Activated CD8-positive, alpha-beta memory T cell treated with anti-CD3 and anti-CD28 coated beads, Interleukin-2, amount 50 U/mL, for 48 hours (primary cell): ENCODE measurements around the gene EFHD1.
"Not testable (repeated sequence)": the region's sequence is repeated elsewhere in the genome, so short reads cannot be mapped to it uniquely, and the experiment has no call there.

Source experiments
- DNase-seq: peaks from one replicate; pipeline ENCODE4 v3.0.0-alpha.2; 2020

EFHD1 gene

DNA sequence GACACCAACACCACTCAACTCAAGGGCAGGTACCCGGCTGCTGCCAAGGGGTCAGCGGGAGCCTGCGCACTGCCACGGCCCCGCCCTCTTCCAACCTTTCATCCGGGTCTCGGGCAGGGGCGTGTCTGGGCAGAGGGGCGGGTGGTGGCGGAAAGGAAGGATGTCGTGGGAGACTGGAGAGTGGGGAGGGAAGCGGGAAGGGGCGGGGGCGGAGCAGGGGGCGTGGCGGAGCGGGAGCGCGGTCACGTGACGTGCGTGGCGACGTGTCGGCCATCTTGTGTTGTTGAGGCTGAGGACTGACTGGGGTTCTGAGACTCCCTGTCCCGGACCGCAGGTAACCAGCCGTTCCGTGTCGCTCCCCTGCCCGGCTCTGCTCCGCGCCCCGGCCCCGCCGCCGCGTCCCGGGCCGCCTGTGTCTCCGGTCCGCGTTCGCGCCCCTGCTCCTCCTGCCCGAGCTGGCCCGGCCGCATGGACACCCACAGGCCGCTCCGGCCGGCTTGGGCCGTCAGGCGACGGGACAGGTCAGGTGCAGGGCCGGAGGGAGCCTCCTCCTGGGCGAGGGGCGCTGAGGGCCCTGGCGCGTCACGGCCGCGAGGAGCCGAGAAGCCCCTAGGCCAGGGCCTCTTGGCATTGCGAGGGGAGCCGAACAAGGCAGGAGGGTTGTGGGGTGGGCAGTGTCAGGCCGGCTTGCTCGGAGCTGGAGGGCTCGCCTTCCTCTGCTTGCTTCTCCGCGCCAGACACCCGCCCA is 63.8 kb downstream of the EFHD1 start, which contains the start of gene GIGYF2:
Gene GIGYF2 (plus strand): TSS at position 273 of the 748 bp plus-strand sequence. CDS start 37,867 bp downstream, outside the sequence.
- DNase-seq = peak; percentile 96

- no peak for DNase-seq
Measured at GRCh38 chr2:232697807-232698110, 64.4 kb downstream of the EFHD1 start.

GRCh38 chr2:232698556-232699091 is 65.2 kb downstream of the EFHD1 start:
- no peak for DNase-seq

- DNase-seq = no peak
Measured at GRCh38 chr2:232699110-232699509, 65.7 kb downstream of the EFHD1 start.

GRCh38 chr2:232700154-232700553 is 66.8 kb downstream of the EFHD1 start:
- DNase-seq = no peak

DNA sequence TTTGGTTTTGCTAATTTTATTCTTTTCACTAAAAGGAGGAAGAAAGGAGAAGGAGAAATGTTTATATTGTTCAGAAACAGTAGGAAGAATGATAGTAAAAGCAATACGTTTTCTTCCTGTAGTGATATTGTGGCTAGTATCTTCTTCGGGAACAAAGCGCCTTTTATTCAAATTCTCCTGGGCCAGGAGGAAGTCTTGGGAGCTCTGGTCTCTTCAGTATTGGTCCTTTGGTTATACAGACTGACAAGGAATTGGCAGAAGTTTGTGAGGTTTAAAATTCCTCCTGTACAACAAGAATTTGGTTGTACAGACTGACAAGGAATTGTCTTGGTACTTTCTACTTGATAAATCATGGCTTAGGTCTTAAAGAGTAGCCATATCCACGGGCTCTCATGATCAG is 73.7 kb downstream of the EFHD1 start:
- DNase-seq = no peak

DNA sequence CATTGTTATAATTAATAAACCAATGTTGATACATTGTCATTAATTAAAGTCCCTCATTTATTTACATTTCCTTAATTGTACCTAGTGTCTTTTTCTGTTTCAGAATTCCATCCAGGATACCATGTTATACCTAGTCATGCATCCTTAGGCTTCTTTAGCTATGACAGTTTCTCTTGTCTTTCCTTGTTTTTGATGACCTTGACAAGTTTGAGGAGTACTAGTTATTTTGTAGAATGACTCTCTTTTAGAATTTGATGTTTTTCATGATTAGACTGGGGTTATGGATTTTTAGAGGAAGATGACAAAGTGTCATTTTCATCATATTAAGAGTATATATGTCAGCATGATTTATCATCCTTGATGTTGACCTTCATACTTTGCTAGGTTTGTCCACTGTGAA is 80.1 kb downstream of the EFHD1 start:
- DNase-seq = no peak

DNA sequence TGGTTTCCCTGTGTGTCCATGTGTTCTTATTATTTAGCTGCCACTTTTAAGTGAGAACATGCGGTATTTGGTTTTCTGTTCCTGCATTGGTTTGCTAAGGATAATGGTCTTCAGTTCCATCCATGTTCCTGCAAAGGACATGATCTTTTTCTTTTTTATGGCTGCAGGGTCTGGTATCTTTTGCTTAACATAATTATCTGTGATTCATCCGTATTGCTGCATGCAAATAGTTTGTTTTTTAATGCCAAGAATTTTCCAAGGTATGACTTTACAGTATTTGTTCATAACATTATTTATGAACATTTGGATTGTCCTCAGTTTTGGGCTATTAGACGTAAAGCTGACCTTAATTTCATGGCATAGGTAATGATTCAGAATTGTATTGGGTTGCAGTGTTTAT is 81.6 kb downstream of the EFHD1 start:
- no peak for DNase-seq

DNA sequence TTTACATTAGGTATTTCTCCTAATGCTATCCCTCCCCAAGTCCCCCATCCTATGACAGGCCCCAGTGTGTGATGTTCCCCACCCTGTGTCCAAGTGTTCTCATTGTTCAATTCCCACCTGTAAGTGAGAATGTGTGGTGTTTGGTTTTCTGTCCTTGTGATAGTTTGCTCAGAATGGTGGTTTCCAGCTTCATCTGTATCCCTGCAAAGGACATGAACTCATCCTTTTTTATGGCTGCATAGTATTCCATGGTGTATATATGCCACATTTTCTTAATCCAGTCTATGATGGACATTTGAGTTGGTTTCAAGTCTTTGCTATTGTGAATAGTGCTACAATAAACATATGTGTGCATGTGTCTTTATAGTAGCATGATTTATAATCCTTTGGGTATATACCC is 86.7 kb downstream of the EFHD1 start:
- DNase-seq = not testable (repeated sequence)

DNA sequence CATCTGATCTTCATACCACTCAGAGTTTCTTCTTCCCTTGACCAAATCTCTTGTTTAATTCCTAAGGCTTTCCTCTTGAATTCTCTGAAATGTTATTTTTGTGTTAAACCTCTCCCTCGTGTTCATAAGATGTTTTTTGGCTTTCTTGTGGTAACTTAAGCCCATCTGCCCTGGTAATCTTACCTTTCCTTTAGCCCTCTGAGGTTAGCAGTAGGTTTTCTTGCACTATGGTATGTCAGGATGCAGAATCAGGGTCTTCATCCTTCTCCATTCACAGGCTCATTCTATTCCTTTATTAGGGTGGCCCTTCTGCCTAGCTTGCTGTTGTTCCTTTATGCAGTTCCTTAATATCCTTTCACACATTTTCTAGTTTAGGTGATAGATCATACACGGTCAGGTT is 87.9 kb downstream of the EFHD1 start:
- DNase-seq = no peak

GRCh38 chr2:232721882-232722281 is 88.5 kb downstream of the EFHD1 start:
- no peak for DNase-seq

DNA sequence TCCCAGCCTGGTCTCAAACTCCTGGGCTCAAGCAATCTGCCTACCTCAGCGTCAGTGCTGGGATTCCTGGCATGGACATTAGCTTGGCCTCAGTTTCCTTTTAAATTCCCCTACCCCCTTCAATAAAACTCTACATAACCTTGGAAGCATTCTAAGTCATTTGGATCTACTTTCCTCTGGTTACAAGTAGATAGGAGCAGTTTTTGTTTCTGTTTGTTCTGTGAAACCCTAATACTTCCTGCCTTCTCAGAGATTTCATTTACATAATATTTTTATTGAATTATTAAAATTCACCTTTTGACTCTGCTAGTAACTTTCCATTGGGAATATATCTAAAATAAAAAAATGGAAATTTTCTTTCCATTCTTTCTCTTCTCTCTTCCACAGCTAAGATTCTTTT is 89.6 kb downstream of the EFHD1 start:
- DNase-seq = no peak

GRCh38 chr2:232728785-232729184 is 95.4 kb downstream of the EFHD1 start:
- DNase-seq = no peak

- no peak for DNase-seq
Measured at GRCh38 chr2:232731470-232731869, 98.1 kb downstream of the EFHD1 start.
